Activated T-cell treated with anti-CD3 and anti-CD28 coated beads for 48 hours (primary cell): ENCODE measurements around the gene ZBTB20.
"Not testable (repeated sequence)": the region's sequence is repeated elsewhere in the genome, so short reads cannot be mapped to it uniquely, and the experiment has no call there.

Experiments
- DNase-seq: peaks from one replicate; pipeline ENCODE4 v3.0.0-alpha.2; 2020; ENCODE audit warnings: low read depth

The ZBTB20 gene

GRCh38 chr3:114831861-114832260, 315.2 kb downstream of the ZBTB20 start:
- no peak for DNase-seq

DNA sequence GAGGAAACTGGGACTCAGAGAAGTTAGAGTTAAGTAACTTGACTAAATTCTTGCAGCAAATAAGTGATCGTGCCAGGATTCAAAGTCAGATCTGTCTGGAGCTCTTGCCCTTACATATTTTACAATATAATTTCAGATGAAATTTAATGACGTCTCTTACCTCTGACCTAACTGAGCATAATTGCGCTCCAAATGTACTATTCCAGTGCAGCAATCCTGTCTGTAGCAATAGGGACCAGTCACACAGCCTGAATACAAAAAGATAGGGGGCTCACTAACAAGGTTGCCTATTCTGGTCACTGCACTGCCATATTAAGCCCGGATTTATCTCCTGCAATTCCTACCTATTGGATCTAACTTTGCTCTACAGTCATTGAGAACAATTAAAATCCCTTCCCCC, 316.4 kb downstream of the ZBTB20 start:
- no peak for DNase-seq

- DNase-seq = no peak
These were observed 317.3 kb downstream of the ZBTB20 start for GRCh38 chr3:114829783-114830182.

DNA sequence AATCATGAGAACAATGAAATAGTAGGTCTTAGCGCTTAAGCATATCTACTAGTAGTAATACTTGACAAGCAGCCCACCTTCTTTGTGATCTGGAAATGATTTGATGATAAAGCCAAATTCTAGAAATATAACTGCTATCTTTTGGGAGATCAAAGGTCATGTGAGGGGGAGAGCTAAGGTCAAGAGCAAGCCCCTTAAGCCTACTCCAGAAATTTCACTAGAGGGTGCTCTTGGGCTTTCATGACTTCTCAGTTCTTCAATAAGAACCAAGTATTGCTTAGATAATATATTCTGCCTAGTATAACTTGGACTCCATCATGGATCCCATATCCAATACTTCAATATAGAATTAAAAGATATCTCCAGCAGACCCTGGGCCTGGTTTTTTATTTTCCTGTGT, 319.6 kb downstream of the ZBTB20 start:
- DNase-seq = no peak

GRCh38 chr3:114824014-114824413, 323.1 kb downstream of the ZBTB20 start:
- DNase-seq = no peak

GRCh38 chr3:114823061-114823460, 324.0 kb downstream of the ZBTB20 start:
- DNase-seq = no peak

GRCh38 chr3:114816052-114816451, 331.0 kb downstream of the ZBTB20 start:
- DNase-seq = no peak

- DNase-seq = not testable (repeated sequence)
These were observed 334.4 kb downstream of the ZBTB20 start for GRCh38 chr3:114812541-114813238.

GRCh38 chr3:114809668-114810413, 337.2 kb downstream of the ZBTB20 start:
- DNase-seq = no peak

- no peak for DNase-seq
These were observed 343.0 kb downstream of the ZBTB20 start for GRCh38 chr3:114804099-114804498.

- no peak for DNase-seq
These were observed 343.9 kb downstream of the ZBTB20 start for GRCh38 chr3:114803042-114803695.

GRCh38 chr3:114800272-114801031, 346.6 kb downstream of the ZBTB20 start:
- DNase-seq = no peak

GRCh38 chr3:114799816-114800215, 347.3 kb downstream of the ZBTB20 start:
- no peak for DNase-seq

DNA sequence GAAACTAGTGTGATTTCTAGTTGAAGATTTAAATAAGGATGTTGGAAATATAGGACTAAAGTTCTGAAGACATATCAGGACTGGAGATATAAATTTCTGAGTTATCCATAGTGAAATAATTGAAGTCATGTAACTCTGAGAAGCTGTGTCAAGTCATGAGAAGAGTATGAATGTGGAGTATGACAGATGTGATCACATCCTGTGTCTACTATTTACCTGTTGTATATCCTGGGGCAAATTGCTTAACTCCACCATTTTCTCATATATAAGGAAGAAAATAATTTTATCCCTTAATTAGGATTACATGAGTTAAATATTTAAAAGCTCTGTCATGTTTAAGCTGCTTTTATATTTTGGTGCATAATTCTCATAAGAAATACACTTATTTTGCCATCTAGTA, 350.3 kb downstream of the ZBTB20 start:
- DNase-seq = no peak

GRCh38 chr3:114794894-114795630, 352.0 kb downstream of the ZBTB20 start:
- DNase-seq = no peak

GRCh38 chr3:114792159-114792918, 354.7 kb downstream of the ZBTB20 start:
- no peak for DNase-seq

DNA sequence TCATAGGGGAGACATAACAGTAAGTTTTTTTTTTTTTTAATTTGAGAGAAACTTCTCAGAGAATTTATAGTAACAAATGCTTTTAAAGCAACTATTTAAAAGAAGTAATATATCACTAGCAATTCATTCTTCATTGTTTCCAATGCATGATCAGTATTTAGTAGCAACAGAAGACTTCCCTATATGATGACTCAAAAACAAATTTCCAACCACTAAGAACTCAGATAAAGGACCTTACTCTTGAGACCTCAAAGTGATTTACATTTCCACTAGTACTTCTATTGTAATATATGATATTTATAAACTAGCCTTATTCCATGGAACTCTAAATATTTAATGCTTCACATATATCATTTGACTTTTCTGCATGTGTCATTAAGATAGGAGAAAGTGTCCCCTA, 356.3 kb downstream of the ZBTB20 start:
- no peak for DNase-seq

DNA sequence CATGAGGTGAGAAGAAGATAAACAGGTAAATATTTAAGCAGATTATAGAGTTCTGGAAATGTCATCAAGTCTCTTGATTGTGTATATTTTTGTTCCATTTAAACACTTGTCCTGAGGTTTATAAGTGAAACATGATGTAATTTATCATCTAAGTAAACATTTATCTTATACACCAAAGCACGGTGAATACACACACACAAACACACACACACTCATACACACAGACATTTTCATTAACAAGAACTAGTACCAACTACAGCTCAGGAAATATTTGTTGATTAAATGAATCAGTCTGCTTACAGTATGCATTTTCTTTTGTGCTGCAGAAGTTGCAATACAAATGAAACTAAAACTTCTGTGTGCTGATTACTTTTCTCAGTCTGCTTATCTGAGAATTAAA, 357.3 kb downstream of the ZBTB20 start:
- DNase-seq = no peak

- no peak for DNase-seq
These were observed 371.7 kb downstream of the ZBTB20 start for GRCh38 chr3:114775395-114775794.

- DNase-seq = no peak
These were observed 376.2 kb downstream of the ZBTB20 start for GRCh38 chr3:114770874-114771273.

DNA sequence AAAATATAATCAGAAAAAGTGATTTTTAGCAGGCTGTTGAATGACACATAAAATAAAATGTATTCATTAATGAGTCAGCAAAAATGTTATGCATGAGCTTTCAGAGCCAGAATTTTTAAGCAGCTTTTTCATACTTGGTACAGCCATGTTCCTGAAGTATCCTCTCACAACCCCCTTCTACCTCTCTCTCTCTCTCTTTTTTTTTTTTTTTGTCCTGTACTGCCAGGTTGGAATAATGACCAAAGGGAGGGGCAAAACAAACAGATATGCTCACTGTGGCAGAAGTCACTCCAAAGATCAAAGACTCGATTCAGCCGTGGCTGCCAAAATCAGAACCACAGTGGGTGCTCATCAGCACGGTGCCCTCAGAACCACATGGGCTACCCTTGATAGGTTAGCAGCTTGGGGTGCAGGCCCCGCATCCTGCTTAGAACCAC, 383.0 kb downstream of the ZBTB20 start:
- DNase-seq = no peak
